ENCODE data around the gene FSTL4.

Gene FSTL4

GRCh38 chr5:133657036-133657435 lies 44.7 kb upstream of the FSTL4 start:
- H3K4me1 ChIP-seq (ENCODE audit: insufficient read depth, low read length, severe bottlenecking), result no peaks in the 10 kb centered on the region
- H3K4me2 ChIP-seq (ENCODE audit: low read length), result no peak overlapping the region
- no peak overlapping the region for H3K27ac ChIP-seq (ENCODE audit: low read depth, low read length, poor library complexity, severe bottlenecking)
- H3K79me2 ChIP-seq (ENCODE audit: insufficient read depth, low read length), result no peaks in the 10 kb centered on the region
- H3K9me2 ChIP-seq (ENCODE audit: low read depth, low read length), result no peaks in the 10 kb centered on the region
- no peaks in the 10 kb centered on the region for H3K27me3 ChIP-seq (ENCODE audit: insufficient read depth, low read length)
- H3K9ac ChIP-seq (ENCODE audit: low read length), result no peak overlapping the region
- H4K20me1 ChIP-seq (ENCODE audit: insufficient read depth, low read length), result no peaks in the 10 kb centered on the region
- TF ChIP-seq EZH2 (IDR thresholded peaks at IDR 0.05; ENCODE audit: borderline replicate concordance, low read length), result no peak
- no peak for TF ChIP-seq CTCF (IDR thresholded peaks at IDR 0.05; ENCODE audit: low read length)
- no peaks in the 10 kb centered on the region for H3F3A ChIP-seq (ENCODE audit: insufficient read depth, low read length)
- no peak overlapping the region for H3K4me3 ChIP-seq (ENCODE audit: low read depth, low read length, poor library complexity, severe bottlenecking)
- H3K9me3 ChIP-seq (ENCODE audit: low read length), result no peaks in the 10 kb centered on the region
- no peaks in the 10 kb centered on the region for H3K36me3 ChIP-seq (ENCODE audit: insufficient read depth, low read length)
- no peak overlapping the region for H2AFZ ChIP-seq (ENCODE audit: low read length)

GRCh38 chr5:133655966-133656365 lies 43.6 kb upstream of the FSTL4 start:
- Histone ChIP-seq H3K4me2 (ENCODE audit: low read length) (no peak overlapping the region), H3K27ac (ENCODE audit: low read depth, low read length, poor library complexity, severe bottlenecking) (no peak overlapping the region), H4K20me1 (ENCODE audit: insufficient read depth, low read length) (no peaks in the 10 kb centered on the region), H3K4me3 (ENCODE audit: low read depth, low read length, poor library complexity, severe bottlenecking) (no peak overlapping the region), H3K9ac (ENCODE audit: low read length) (no peak overlapping the region), H2AFZ (ENCODE audit: low read length) (no peak overlapping the region), H3K9me3 (ENCODE audit: low read length) (no peaks in the 10 kb centered on the region), H3K4me1 (ENCODE audit: insufficient read depth, low read length, severe bottlenecking) (no peaks in the 10 kb centered on the region), H3K27me3 (ENCODE audit: insufficient read depth, low read length) (no peaks in the 10 kb centered on the region), H3K79me2 (ENCODE audit: insufficient read depth, low read length) (no peaks in the 10 kb centered on the region), H3F3A (ENCODE audit: insufficient read depth, low read length) (no peaks in the 10 kb centered on the region), H3K9me2 (ENCODE audit: low read depth, low read length) (no peaks in the 10 kb centered on the region), H3K36me3 (ENCODE audit: insufficient read depth, low read length) (no peaks in the 10 kb centered on the region)
- TF ChIP-seq EZH2 (IDR thresholded peaks at IDR 0.05; ENCODE audit: borderline replicate concordance, low read length) (no peak), CTCF (IDR thresholded peaks at IDR 0.05; ENCODE audit: low read length) (no peak)

- no peak overlapping the region for H3K4me2 ChIP-seq (ENCODE audit: low read length)
- no peaks in the 10 kb centered on the region for H3K4me1 ChIP-seq (ENCODE audit: insufficient read depth, low read length, severe bottlenecking)
- H3K27ac ChIP-seq (ENCODE audit: low read depth, low read length, poor library complexity, severe bottlenecking), result no peak overlapping the region
- no peaks in the 10 kb centered on the region for H4K20me1 ChIP-seq (ENCODE audit: insufficient read depth, low read length)
- H3K36me3 ChIP-seq (ENCODE audit: insufficient read depth, low read length), result no peaks in the 10 kb centered on the region
- no peaks in the 10 kb centered on the region for H3K79me2 ChIP-seq (ENCODE audit: insufficient read depth, low read length)
- no peaks in the 10 kb centered on the region for H3K9me3 ChIP-seq (ENCODE audit: low read length)
- no peak overlapping the region for H2AFZ ChIP-seq (ENCODE audit: low read length)
- H3F3A ChIP-seq (ENCODE audit: insufficient read depth, low read length), result no peaks in the 10 kb centered on the region
- no peaks in the 10 kb centered on the region for H3K9me2 ChIP-seq (ENCODE audit: low read depth, low read length)
- H3K27me3 ChIP-seq (ENCODE audit: insufficient read depth, low read length), result no peaks in the 10 kb centered on the region
- TF ChIP-seq EZH2 (IDR thresholded peaks at IDR 0.05; ENCODE audit: borderline replicate concordance, low read length) (no peak), CTCF (IDR thresholded peaks at IDR 0.05; ENCODE audit: low read length) (no peak)
- H3K4me3 ChIP-seq (ENCODE audit: low read depth, low read length, poor library complexity, severe bottlenecking), result no peak overlapping the region
- H3K9ac ChIP-seq (ENCODE audit: low read length), result no peak overlapping the region
Observed at GRCh38 chr5:133653760-133654049, 41.4 kb upstream of the FSTL4 start.
